T-helper 17 cell (primary cell): ENCODE measurements around the gene TCTN2. TPM values are rescaled to one million over a fixed set of nuclear protein-coding genes. Genes with fewer than 3 reads are reported as not detected.

ENCODE experiments used
- ATAC-seq: fragments of 150-1000 bp; cut with Tn5 transposase; 2 replicates; pipeline ENCODE4 v1.10.0; 2021; ENCODE audit warnings: mild to moderate bottlenecking, moderate library complexity
- DNase-seq, 3 donors: peaks; one replicate each; pipeline versions ENCODE4 v3.0.0 to v3.0.0-alpha.2; 2020 to 2021
- H3K9me3 ChIP-seq: one replicate; pipeline ENCODE4 v1.7.0; 2013; ENCODE audit warnings: low read length, mild to moderate bottlenecking; ENCODE audit not compliant: control insufficient read depth, poor library complexity, severe bottlenecking
- H3K27ac Mint-ChIP-seq: one replicate; pipeline ENCODE4 v1.8.0; 2022; ENCODE audit warnings: mild to moderate bottlenecking, moderate library complexity, mixed read lengths
- H3K27me3 Mint-ChIP-seq: one replicate; pipeline ENCODE4 v1.8.0; 2022; ENCODE audit warnings: mixed read lengths
- H3K36me3 Mint-ChIP-seq: one replicate; pipeline ENCODE4 v1.8.0; 2022; ENCODE audit warnings: low read depth, mixed read lengths
- H3K4me1 Mint-ChIP-seq: one replicate; pipeline ENCODE4 v1.8.0; 2022; ENCODE audit warnings: mild to moderate bottlenecking, mixed read lengths
- H3K4me3 Mint-ChIP-seq: one replicate; pipeline ENCODE4 v1.8.0; 2022; ENCODE audit warnings: mild to moderate bottlenecking, moderate library complexity, mixed read lengths
- total RNA-seq, 4 donors: library from RNA in 2 of 4; stranded (reverse) in 2 of 4; gene quantifications; one replicate each; pipeline ENCODE4 v1.2.3 and lab custom pipeline; 2022 to 2026

Gene TCTN2
- total RNA-seq: 1 to 10 TPM; 5.1 to 6.0 TPM
- 9.8 to 12.4 reads per million in 2 donors for total RNA-seq (lab: John Stamatoyannopoulos, UW)

- Mint-ChIP-seq H3K27ac (peak within 1 kb of the TSS; percentile 77), H3K4me3 (peak within 1 kb of the TSS; percentile 90), H3K27me3 (no peaks in the 10 kb centered on the region), H3K4me1 (peaks cover 14% of the 10 kb centered on the region), H3K36me3 (no peaks in the 10 kb centered on the region)
- no peaks in the 10 kb centered on the region for H3K9me3 ChIP-seq
- DNase-seq (peak; percentile 88 to 91 (median 89)), ATAC-seq (peak; percentile 100)
Observed at GRCh38 chr12:123670882-123671728, at the start of gene TCTN2. Gene TCTN2, plus strand, starts transcription at chr12:123671113. Its CDS starts 128 bp downstream, at chr12:123671241.

GRCh38 chr12:123621619-123622530 lies 49.0 kb upstream of the TCTN2 start:
- DNase-seq (no peak), ATAC-seq (no peak)
- H3K4me3 Mint-ChIP-seq: no peak overlapping the region
- peaks cover 2% of the 10 kb centered on the region for H3K4me1 Mint-ChIP-seq
- no peak overlapping the region for H3K27ac Mint-ChIP-seq
- no peaks in the 10 kb centered on the region for H3K9me3 ChIP-seq
- H3K36me3 Mint-ChIP-seq: peaks cover 9% of the 10 kb centered on the region
- H3K27me3 Mint-ChIP-seq: no peaks in the 10 kb centered on the region

GRCh38 chr12:123633379-123634141 lies 37.4 kb upstream of the TCTN2 start, which contains the start of the genes EIF2B1 and GTF2H3:
Gene EIF2B1, minus strand, starts transcription at chr12:123633686. Its CDS starts 129 bp downstream, at chr12:123633557.
Gene GTF2H3, plus strand, starts transcription at chr12:123633829. Its CDS starts 31 bp downstream, at chr12:123633860.
- Mint-ChIP-seq H3K27me3 (no peaks in the 10 kb centered on the region), H3K4me3 (peak within 1 kb of the TSS; percentile 95), H3K27ac (peak within 1 kb of the TSS; percentile 99), H3K4me1 (peaks cover 28% of the 10 kb centered on the region), H3K36me3 (peaks cover 6% of the 10 kb centered on the region)
- H3K9me3 ChIP-seq: no peaks in the 10 kb centered on the region
- DNase-seq (peak; percentile 90 to 92 (median 90)), ATAC-seq (peak; percentile 94)

- H3K27ac Mint-ChIP-seq: peak overlapping the region; percentile 99
- H3K9me3 ChIP-seq: no peaks in the 10 kb centered on the region
- H3K27me3 Mint-ChIP-seq: no peaks in the 10 kb centered on the region
- H3K36me3 Mint-ChIP-seq: peaks cover 6% of the 10 kb centered on the region
- H3K4me3 Mint-ChIP-seq: peak overlapping the region; percentile 95
- DNase-seq: no peak
- no peak for ATAC-seq
- H3K4me1 Mint-ChIP-seq: peaks cover 28% of the 10 kb centered on the region
Observed at GRCh38 chr12:123634142-123634561, 36.8 kb upstream of the TCTN2 start.

- no peaks in the 10 kb centered on the region for H3K9me3 ChIP-seq
- Mint-ChIP-seq H3K27me3 (no peaks in the 10 kb centered on the region), H3K4me3 (no peak overlapping the region), H3K27ac (peak overlapping the region; percentile 72), H3K36me3 (peaks cover 3% of the 10 kb centered on the region), H3K4me1 (peaks cover 3% of the 10 kb centered on the region)
- ATAC-seq: no peak
- DNase-seq: no peak
Observed at GRCh38 chr12:123643911-123644310, 27.0 kb upstream of the TCTN2 start.

- ATAC-seq (no peak), DNase-seq (no peak)
- Mint-ChIP-seq H3K36me3 (peaks cover 3% of the 10 kb centered on the region), H3K4me1 (peaks cover 3% of the 10 kb centered on the region), H3K4me3 (no peak overlapping the region), H3K27ac (no peak overlapping the region), H3K27me3 (no peaks in the 10 kb centered on the region)
- H3K9me3 ChIP-seq: no peaks in the 10 kb centered on the region
Observed at GRCh38 chr12:123645380-123645779, 25.5 kb upstream of the TCTN2 start.

- H3K27ac Mint-ChIP-seq: no peak overlapping the region
- H3K4me3 Mint-ChIP-seq: no peak overlapping the region
- no peak for DNase-seq
Observed at GRCh38 chr12:123645878-123646277, 25.0 kb upstream of the TCTN2 start.

GRCh38 chr12:123648401-123648800 lies 22.5 kb upstream of the TCTN2 start:
- no peaks in the 10 kb centered on the region for H3K9me3 ChIP-seq
- Mint-ChIP-seq H3K27me3 (no peaks in the 10 kb centered on the region), H3K27ac (peak overlapping the region; percentile 67), H3K4me1 (peaks cover 3% of the 10 kb centered on the region), H3K4me3 (no peak overlapping the region), H3K36me3 (peaks cover 6% of the 10 kb centered on the region)
- ATAC-seq (no peak), DNase-seq (no peak)

More at GRCh38 chr12:123645878-123646277, 25.0 kb upstream of the TCTN2 start:
- Mint-ChIP-seq H3K4me1 (peaks cover 3% of the 10 kb centered on the region), H3K27me3 (no peaks in the 10 kb centered on the region), H3K36me3 (peaks cover 3% of the 10 kb centered on the region)
- no peaks in the 10 kb centered on the region for H3K9me3 ChIP-seq
- no peak for ATAC-seq

- H3K4me3 Mint-ChIP-seq: peak overlapping the region; percentile 39
- ATAC-seq: no peak
- no peaks in the 10 kb centered on the region for H3K9me3 ChIP-seq
- peaks cover 9% of the 10 kb centered on the region for H3K4me1 Mint-ChIP-seq
- H3K27ac Mint-ChIP-seq: no peak overlapping the region
- no peaks in the 10 kb centered on the region for H3K27me3 Mint-ChIP-seq
- H3K36me3 Mint-ChIP-seq: peaks cover 24% of the 10 kb centered on the region
- no peak for DNase-seq
Observed at GRCh38 chr12:123654129-123654701, 16.7 kb upstream of the TCTN2 start.

GRCh38 chr12:123655420-123655819 lies 15.5 kb upstream of the TCTN2 start:
- H3K27me3 Mint-ChIP-seq: no peaks in the 10 kb centered on the region
- H3K9me3 ChIP-seq: no peaks in the 10 kb centered on the region
- no peak for ATAC-seq
- H3K4me3 Mint-ChIP-seq: no peak overlapping the region
- no peak overlapping the region for H3K27ac Mint-ChIP-seq
- H3K4me1 Mint-ChIP-seq: peaks cover 15% of the 10 kb centered on the region
- DNase-seq: no peak
- peaks cover 24% of the 10 kb centered on the region for H3K36me3 Mint-ChIP-seq

GRCh38 chr12:123656392-123656791 lies 14.5 kb upstream of the TCTN2 start:
- ATAC-seq (no peak), DNase-seq (no peak)
- Mint-ChIP-seq H3K4me1 (peaks cover 15% of the 10 kb centered on the region), H3K27ac (no peak overlapping the region), H3K4me3 (no peak overlapping the region), H3K36me3 (peaks cover 24% of the 10 kb centered on the region), H3K27me3 (no peaks in the 10 kb centered on the region)
- H3K9me3 ChIP-seq: no peaks in the 10 kb centered on the region

GRCh38 chr12:123657211-123657610 lies 13.7 kb upstream of the TCTN2 start:
- ATAC-seq (no peak), DNase-seq (no peak)
- Mint-ChIP-seq H3K4me1 (peaks cover 15% of the 10 kb centered on the region), H3K36me3 (peaks cover 21% of the 10 kb centered on the region), H3K27me3 (no peaks in the 10 kb centered on the region), H3K27ac (no peak overlapping the region), H3K4me3 (no peak overlapping the region)
- H3K9me3 ChIP-seq: no peaks in the 10 kb centered on the region
